Aorta (tissue), 5 donors: Measurements from ENCODE around the gene BMP6. TPM values are rescaled to one million over a fixed set of nuclear protein-coding genes. Genes with fewer than 3 reads are reported as not detected.
A peak's percentile ranks its signal among the peaks of the same experiment; 100 is the strongest.

Experiments
- ATAC-seq: fragments of 200-7000 bp; cut with Tn5 transposase; one replicate; pipeline ENCODE4 v1.9.1; 2022; ENCODE audit warnings: moderate library complexity; ENCODE audit not compliant: low FRiP score
- DNase-seq, 2 donors: peaks; one replicate each; pipeline ENCODE4 v3.0.0-alpha.2; 2020
- H3K27ac ChIP-seq, 2 donors: one replicate each; pipeline ENCODE4 v1.5.1; 2013; ENCODE audit warnings: low read length in 2 of 2, mild to moderate bottlenecking in 2 of 2, moderate library complexity in 2 of 2, control low read depth in 1 of 2, inconsistent platforms in 1 of 2, low read depth in 1 of 2
- H3K27me3 ChIP-seq, 2 donors: one replicate each; pipeline ENCODE4 v1.6.1; 2013; ENCODE audit warnings: control low read depth in 1 of 2, low read length in 1 of 2, mild to moderate bottlenecking in 1 of 2, moderate library complexity in 1 of 2; ENCODE audit not compliant: insufficient read depth in 2 of 2, control insufficient read depth in 1 of 2
- H3K36me3 ChIP-seq, 2 donors: one replicate each; pipeline ENCODE4 v1.6.1; 2013; ENCODE audit warnings: control low read depth in 1 of 2, low read length in 1 of 2, mild to moderate bottlenecking in 1 of 2; ENCODE audit not compliant: insufficient read depth in 2 of 2, control insufficient read depth in 1 of 2
- H3K4me1 ChIP-seq, 2 donors: one replicate each; pipeline ENCODE4 v1.6.1; 2013; ENCODE audit warnings: low read length in 2 of 2, control low read depth in 1 of 2, mild to moderate bottlenecking in 1 of 2, moderate library complexity in 1 of 2; ENCODE audit not compliant: insufficient read depth in 2 of 2, control insufficient read depth in 1 of 2
- H3K4me3 ChIP-seq, 2 donors: one replicate each; pipeline ENCODE4 v1.5.1; 2013; ENCODE audit warnings: low read length in 2 of 2, control low read depth in 1 of 2, mild to moderate bottlenecking in 1 of 2
- H3K9me3 ChIP-seq: one replicate; pipeline ENCODE4 v1.6.1; 2013; ENCODE audit warnings: mild to moderate bottlenecking, low read length; ENCODE audit not compliant: control insufficient read depth
- WGBS, 2 donors: extraction: QIAGEN DNeasy Blood & Tissue Kit; methylation state at CpG; one replicate each; pipeline ENCODE4 v1.1.7; 2013; 5-methylcytosine and 5-hydroxymethylcytosine counted together
- intact Hi-C, 2 donors: fragments of 100-400 bp; cut with DNase I; formaldehyde crosslinking; loops; one replicate each; pipeline versions ENCODE4 v1.14.2 to v1.15.0; 2022
- polyA plus RNA-seq, 2 donors: library from polyadenylated mRNA; stranded (reverse); fragments of 200-250 nt; gene quantifications; one replicate each; pipeline ENCODE4 v1.2.3, GENCODE V29; 2013
- total RNA-seq, 2 donors: library from RNA; stranded (reverse); fragmentation: NEBNext Ultra II Directional; extraction: Animal tissue kit (Norgen Biotek cat#: 25700); gene quantifications; one replicate each; pipeline ENCODE4 v1.2.1, GENCODE V29; 2021
- donor health status: healthy with polysubstance abuse.
- donor health status: Bipolar disorder and iron deficiency.
- donor health status: DM: no; HTN: no; CAD: no.
- donor health status: DM: no; HTN: no; CAD: no.
- donor health status: DM: yes; HTN: yes; CAD: no.

Gene BMP6
- total and polyA plus RNA-seq, 4 donors = 1.2 to 5.2 (median 4.0) TPM

GRCh38 chr6:7747901-7748504, 22.1 kb downstream of the BMP6 start:
- 96% methylated on average over 2 of the region's 2 CpGs for WGBS, 2 donors
- ATAC-seq = no peak

GRCh38 chr6:7749478-7749877, 23.6 kb downstream of the BMP6 start:
- no peak overlapping the region for H3K4me3 ChIP-seq
- intact Hi-C loops = no loop called here
- DNase-seq (no peak), ATAC-seq (no peak)
- H3K9me3 ChIP-seq = no peaks in the 10 kb centered on the region
- H3K27me3 ChIP-seq = peaks cover 0 to 3% of the 10 kb centered on the region in 2 donors
- H3K27ac ChIP-seq = no peak overlapping the region
- no peaks in the 10 kb centered on the region for H3K4me1 ChIP-seq
- H3K36me3 ChIP-seq = no peaks in the 10 kb centered on the region
- WGBS, 2 donors = 89% methylated on average over 4 of the region's 4 CpGs

More at GRCh38 chr6:7747901-7748504, 22.1 kb downstream of the BMP6 start:
- Histone ChIP-seq H3K4me1 (no peaks in the 10 kb centered on the region), H3K36me3 (no peaks in the 10 kb centered on the region), H3K27ac (no peak overlapping the region), H3K9me3 (no peaks in the 10 kb centered on the region), H3K4me3 (no peak overlapping the region), H3K27me3 (peaks cover 0 to 3% of the 10 kb centered on the region in 2 donors)
- intact Hi-C loops = no loop called here
- DNase-seq = no peak

GRCh38 chr6:7750197-7750596, 24.3 kb downstream of the BMP6 start:
- Histone ChIP-seq H3K9me3 (no peaks in the 10 kb centered on the region), H3K4me1 (no peaks in the 10 kb centered on the region), H3K36me3 (no peaks in the 10 kb centered on the region), H3K27ac (no peak overlapping the region), H3K4me3 (no peak overlapping the region), H3K27me3 (peaks cover 0 to 3% of the 10 kb centered on the region in 2 donors)
- intact Hi-C loops = no loop called here
- WGBS, 2 donors = 85% methylated on average over 7 of the region's 7 CpGs
- DNase-seq (no peak), ATAC-seq (no peak)

GRCh38 chr6:7758456-7758855, 32.6 kb downstream of the BMP6 start:
- intact Hi-C loops = no loop called here
- ATAC-seq (no peak), DNase-seq (peak in 1 of 2 donors; percentile 52)
- Histone ChIP-seq H3K4me1 (no peaks in the 10 kb centered on the region), H3K27me3 (peaks cover 0 to 2% of the 10 kb centered on the region in 2 donors), H3K9me3 (no peaks in the 10 kb centered on the region), H3K27ac (no peak overlapping the region), H3K4me3 (no peak overlapping the region), H3K36me3 (no peaks in the 10 kb centered on the region)
- WGBS, 2 donors = 5 to 10% methylated on average over 7 of the region's 7 CpGs

GRCh38 chr6:7759320-7759719, 33.4 kb downstream of the BMP6 start:
- Histone ChIP-seq H3K27ac (no peak overlapping the region), H3K9me3 (no peaks in the 10 kb centered on the region), H3K4me1 (no peaks in the 10 kb centered on the region), H3K27me3 (peaks cover 0 to 2% of the 10 kb centered on the region in 2 donors), H3K36me3 (no peaks in the 10 kb centered on the region), H3K4me3 (no peak overlapping the region)
- ATAC-seq (no peak), DNase-seq (no peak)
- intact Hi-C loops = no loop called here
- 75 to 79% methylated on average over 3 of the region's 3 CpGs for WGBS, 2 donors

- no peak overlapping the region for H3K27ac ChIP-seq
- no peaks in the 10 kb centered on the region for H3K4me1 ChIP-seq
- H3K4me3 ChIP-seq = no peak overlapping the region
- DNase-seq (no peak), ATAC-seq (no peak)
- no peaks in the 10 kb centered on the region for H3K36me3 ChIP-seq
- H3K9me3 ChIP-seq = no peaks in the 10 kb centered on the region
- intact Hi-C loops = no loop called here
- H3K27me3 ChIP-seq = peaks cover 0 to 2% of the 10 kb centered on the region in 2 donors
- WGBS, 2 donors = 97 to 98% methylated on average over 3 of the region's 3 CpGs
These were observed 35.2 kb downstream of the BMP6 start for GRCh38 chr6:7761051-7761450.

- Histone ChIP-seq H3K4me3 (no peak overlapping the region), H3K36me3 (no peaks in the 10 kb centered on the region), H3K9me3 (no peaks in the 10 kb centered on the region), H3K4me1 (no peaks in the 10 kb centered on the region), H3K27me3 (no peaks in the 10 kb centered on the region), H3K27ac (no peak overlapping the region)
- ATAC-seq (no peak), DNase-seq (no peak)
- intact Hi-C loops = no loop called here
- 82 to 93% methylated on average over 12 of the region's 12 CpGs for WGBS, 2 donors
These were observed 36.9 kb downstream of the BMP6 start for GRCh38 chr6:7762760-7763159.

- no peaks in the 10 kb centered on the region for H3K4me1 ChIP-seq
- ATAC-seq = no peak
- H3K27me3 ChIP-seq = no peaks in the 10 kb centered on the region
- no peak overlapping the region for H3K27ac ChIP-seq
- intact Hi-C loops = no loop called here
- DNase-seq = no peak
- 64 to 72% methylated on average over 9 of the region's 9 CpGs for WGBS, 2 donors
- no peaks in the 10 kb centered on the region for H3K9me3 ChIP-seq
- H3K36me3 ChIP-seq = no peaks in the 10 kb centered on the region
- no peak overlapping the region for H3K4me3 ChIP-seq
These were observed 38.0 kb downstream of the BMP6 start for GRCh38 chr6:7763881-7764280.

- H3K9me3 ChIP-seq = no peaks in the 10 kb centered on the region
- H3K36me3 ChIP-seq = no peaks in the 10 kb centered on the region
- DNase-seq (no peak), ATAC-seq (no peak)
- intact Hi-C loops = no loop called here
- no peak overlapping the region for H3K4me3 ChIP-seq
- no peaks in the 10 kb centered on the region for H3K4me1 ChIP-seq
- WGBS, 2 donors = 94 to 95% methylated on average over 10 of the region's 10 CpGs
- no peaks in the 10 kb centered on the region for H3K27me3 ChIP-seq
- H3K27ac ChIP-seq = no peak overlapping the region
These were observed 39.9 kb downstream of the BMP6 start for GRCh38 chr6:7765575-7766325.
